ENCODE data around the gene SUCO. TPM values are rescaled to one million over a fixed set of nuclear protein-coding genes. Genes with fewer than 3 reads are reported as not detected.
"Not testable (repeated sequence)": the region's sequence is repeated elsewhere in the genome, so short reads cannot be mapped to it uniquely, and the experiment has no call there.

SUCO gene
- total RNA-seq, 2 donors from 2014 or later: 62.2 TPM

DNA sequence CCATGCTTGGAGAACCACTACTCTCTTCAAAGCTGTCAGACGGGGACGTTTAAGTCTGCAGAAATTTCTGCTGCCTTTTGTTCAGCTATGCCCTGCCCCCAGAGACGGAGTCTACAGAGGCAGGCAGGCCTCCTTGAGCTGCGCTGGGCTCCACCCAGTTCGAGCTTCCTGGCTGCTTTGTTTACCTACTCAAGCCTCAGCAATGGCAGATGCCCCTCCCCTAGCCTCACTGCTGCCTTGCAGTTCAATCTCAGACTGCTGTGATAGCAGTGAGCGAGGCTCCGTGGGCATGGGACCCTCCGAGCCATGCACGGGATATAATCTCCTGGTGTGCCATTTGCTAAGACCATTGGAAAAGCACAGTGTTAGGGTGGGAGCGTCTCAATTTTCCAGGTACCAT, 63.8 kb downstream of the SUCO start:
- peaks cover 49% of the 10 kb centered on the region for H3K9me3 ChIP-seq (ENCODE audit: control insufficient read depth, low read length)
- 81 to 100% methylated on average over 2 to 10 of the region's 10 CpGs for WGBS, 2 experiments (ENCODE audit: insufficient coverage in 1 of 2, insufficient read length in 1 of 2)
- H3K9ac ChIP-seq (ENCODE audit: extremely low read depth, low read length, poor library complexity, severe bottlenecking); H3K27me3 ChIP-seq (ENCODE audit: control insufficient read depth, insufficient read depth, low read length, poor library complexity, severe bottlenecking); H3K4me3 Mint-ChIP-seq; H3K4me1 ChIP-seq (ENCODE audit: control insufficient read depth, insufficient read depth, low read length); H3K27me3 Mint-ChIP-seq (ENCODE audit: insufficient read depth); H3K27ac ChIP-seq (ENCODE audit: low read depth, low read length); H3K27ac Mint-ChIP-seq; H3K4me1 Mint-ChIP-seq; DNase-seq; H3K4me3 ChIP-seq (ENCODE audit: low read length): not testable (repeated sequence)
- H3K36me3 ChIP-seq (ENCODE audit: control insufficient read depth, insufficient read depth, low read length): peaks cover 63% of the 10 kb centered on the region
- H3K9me3 Mint-ChIP-seq: peaks cover 59% of the 10 kb centered on the region
- peaks cover 80% of the 10 kb centered on the region for H3K36me3 Mint-ChIP-seq (ENCODE audit: low read depth)

DNA sequence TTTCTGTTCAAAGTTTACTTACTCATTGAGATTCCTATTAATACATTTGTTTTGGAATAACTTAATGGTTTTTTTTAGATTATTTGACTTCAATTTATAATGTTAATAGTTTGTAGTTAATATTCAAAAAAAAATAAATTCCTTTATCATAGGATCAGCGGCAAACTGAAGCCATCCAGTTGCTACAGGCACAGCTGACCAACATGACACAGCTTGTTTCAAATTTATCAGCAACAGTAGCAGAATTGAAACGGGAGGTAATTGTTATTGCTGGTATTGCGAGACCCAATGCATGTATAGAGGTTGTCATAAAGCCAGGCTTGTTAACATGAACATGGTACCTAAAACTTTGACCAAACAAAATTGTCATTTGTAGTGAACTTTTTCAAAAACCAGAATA, 67.0 kb downstream of the SUCO start:
- Mint-ChIP-seq H3K27me3 (ENCODE audit: insufficient read depth) (no peaks in the 10 kb centered on the region), H3K4me3 (no peak overlapping the region), H3K36me3 (ENCODE audit: low read depth) (peaks cover 56% of the 10 kb centered on the region), H3K27ac (no peak overlapping the region), H3K9me3 (peaks cover 37% of the 10 kb centered on the region), H3K4me1 (peaks cover 19% of the 10 kb centered on the region)
- Histone ChIP-seq H3K4me1 (ENCODE audit: control insufficient read depth, insufficient read depth, low read length) (peaks cover 4% of the 10 kb centered on the region), H3K36me3 (ENCODE audit: control insufficient read depth, insufficient read depth, low read length) (peaks cover 85% of the 10 kb centered on the region), H3K27ac (ENCODE audit: low read depth, low read length) (no peak overlapping the region), H3K9me3 (ENCODE audit: control insufficient read depth, low read length) (peaks cover 45% of the 10 kb centered on the region), H3K9ac (ENCODE audit: extremely low read depth, low read length, poor library complexity, severe bottlenecking) (no peak overlapping the region), H3K4me3 (ENCODE audit: low read length) (no peak overlapping the region), H3K27me3 (ENCODE audit: control insufficient read depth, insufficient read depth, low read length, poor library complexity, severe bottlenecking) (no peaks in the 10 kb centered on the region)
- TF ChIP-seq, protein P1, sequence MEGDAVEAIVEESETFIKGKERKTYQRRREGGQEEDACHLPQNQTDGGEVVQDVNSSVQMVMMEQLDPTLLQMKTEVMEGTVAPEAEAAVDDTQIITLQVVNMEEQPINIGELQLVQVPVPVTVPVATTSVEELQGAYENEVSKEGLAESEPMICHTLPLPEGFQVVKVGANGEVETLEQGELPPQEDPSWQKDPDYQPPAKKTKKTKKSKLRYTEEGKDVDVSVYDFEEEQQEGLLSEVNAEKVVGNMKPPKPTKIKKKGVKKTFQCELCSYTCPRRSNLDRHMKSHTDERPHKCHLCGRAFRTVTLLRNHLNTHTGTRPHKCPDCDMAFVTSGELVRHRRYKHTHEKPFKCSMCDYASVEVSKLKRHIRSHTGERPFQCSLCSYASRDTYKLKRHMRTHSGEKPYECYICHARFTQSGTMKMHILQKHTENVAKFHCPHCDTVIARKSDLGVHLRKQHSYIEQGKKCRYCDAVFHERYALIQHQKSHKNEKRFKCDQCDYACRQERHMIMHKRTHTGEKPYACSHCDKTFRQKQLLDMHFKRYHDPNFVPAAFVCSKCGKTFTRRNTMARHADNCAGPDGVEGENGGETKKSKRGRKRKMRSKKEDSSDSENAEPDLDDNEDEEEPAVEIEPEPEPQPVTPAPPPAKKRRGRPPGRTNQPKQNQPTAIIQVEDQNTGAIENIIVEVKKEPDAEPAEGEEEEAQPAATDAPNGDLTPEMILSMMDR (conservative IDR thresholded peaks at IDR 0.05): no peak
- 93 to 100% methylated on average over 2 to 3 of the region's 3 CpGs for WGBS, 2 experiments (ENCODE audit: insufficient coverage in 1 of 2, insufficient read length in 1 of 2)
- no peak for DNase-seq

DNA sequence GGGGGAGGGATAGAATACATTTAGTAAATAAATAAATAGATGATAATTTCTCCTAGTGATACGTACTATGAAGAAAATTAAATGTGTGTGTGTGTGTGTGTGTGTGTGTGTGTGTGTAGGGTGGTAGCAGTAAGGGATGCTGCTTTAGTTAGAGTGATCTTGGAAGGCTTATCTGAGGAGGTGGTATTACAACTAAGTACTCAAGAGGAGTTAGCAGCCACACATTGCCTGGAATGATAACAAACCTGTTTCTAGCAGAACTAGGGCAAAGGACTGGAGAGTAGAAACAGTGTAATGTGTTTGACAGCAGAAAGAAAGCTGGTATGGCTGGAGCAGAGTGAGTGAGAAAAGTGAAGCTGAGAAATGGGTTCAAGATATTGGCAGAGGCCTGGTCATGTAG, 67.7 kb downstream of the SUCO start:
- H3K36me3 ChIP-seq (ENCODE audit: control insufficient read depth, insufficient read depth, low read length): peaks cover 92% of the 10 kb centered on the region
- Mint-ChIP-seq H3K9me3 (peaks cover 30% of the 10 kb centered on the region), H3K4me3 (no peak overlapping the region), H3K36me3 (ENCODE audit: low read depth) (peaks cover 51% of the 10 kb centered on the region), H3K27me3 (ENCODE audit: insufficient read depth) (no peaks in the 10 kb centered on the region), H3K4me1 (peaks cover 19% of the 10 kb centered on the region), H3K27ac (no peak overlapping the region)
- H3K4me3 ChIP-seq (ENCODE audit: low read length): peak overlapping the region; percentile 13
- H3K9ac ChIP-seq (ENCODE audit: extremely low read depth, low read length, poor library complexity, severe bottlenecking): no peak overlapping the region
- peaks cover 4% of the 10 kb centered on the region for H3K4me1 ChIP-seq (ENCODE audit: control insufficient read depth, insufficient read depth, low read length)
- peaks cover 40% of the 10 kb centered on the region for H3K9me3 ChIP-seq (ENCODE audit: control insufficient read depth, low read length)
- H3K27ac ChIP-seq (ENCODE audit: low read depth, low read length): no peak overlapping the region
- no peaks in the 10 kb centered on the region for H3K27me3 ChIP-seq (ENCODE audit: control insufficient read depth, insufficient read depth, low read length, poor library complexity, severe bottlenecking)
- TF ChIP-seq, protein P1 (conservative IDR thresholded peaks at IDR 0.05): no peak
- WGBS, 2 experiments (ENCODE audit: insufficient coverage in 1 of 2, insufficient read length in 1 of 2): 92% methylated on average over 1 of the region's 1 CpG; no CpG with 5 or more reads in 1 of the 2 experiments
- no peak for DNase-seq

DNA sequence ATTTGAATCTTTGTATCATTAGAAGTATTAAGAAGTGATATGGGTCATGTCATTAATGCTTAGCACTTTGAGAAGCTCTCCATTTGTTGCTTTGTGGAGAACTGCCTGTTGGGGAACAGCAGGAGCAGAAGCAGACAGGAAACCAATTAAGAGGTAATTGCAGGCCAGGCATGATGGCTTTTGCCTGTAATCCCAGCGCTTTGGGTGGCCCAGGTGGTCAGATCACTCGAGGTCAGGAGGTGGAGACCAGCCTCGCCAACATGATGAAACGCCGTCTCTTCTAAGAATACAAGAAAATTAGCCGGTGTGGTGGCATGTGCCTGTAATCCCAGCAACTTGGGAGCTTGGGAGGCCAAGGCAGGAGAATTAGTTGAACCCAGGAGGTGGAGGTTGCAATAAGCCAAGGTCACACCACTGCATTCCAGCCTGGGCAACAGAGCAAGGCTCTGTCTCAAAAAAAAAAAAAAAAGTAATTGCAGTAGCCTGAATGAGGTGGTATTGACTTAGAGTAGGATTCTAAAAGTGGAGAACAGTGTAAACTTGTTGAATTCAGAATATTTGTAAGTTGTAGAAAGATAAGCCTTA, 68.2 kb downstream of the SUCO start:
- peaks cover 89% of the 10 kb centered on the region for H3K36me3 ChIP-seq (ENCODE audit: control insufficient read depth, insufficient read depth, low read length)
- H3K4me3 ChIP-seq (ENCODE audit: low read length): peak overlapping the region; percentile 13
- H3K27me3 ChIP-seq (ENCODE audit: control insufficient read depth, insufficient read depth, low read length, poor library complexity, severe bottlenecking): no peaks in the 10 kb centered on the region
- peaks cover 45% of the 10 kb centered on the region for H3K36me3 Mint-ChIP-seq (ENCODE audit: low read depth)
- whole genome bisulfite sequencing, 2 experiments (ENCODE audit: insufficient coverage in 1 of 2, insufficient read length in 1 of 2): 96 to 100% methylated on average over 6 of the region's 6 CpGs
- H3K27me3 Mint-ChIP-seq (ENCODE audit: insufficient read depth): no peaks in the 10 kb centered on the region
- H3K4me1 Mint-ChIP-seq: peaks cover 19% of the 10 kb centered on the region
- H3K4me1 ChIP-seq (ENCODE audit: control insufficient read depth, insufficient read depth, low read length): peaks cover 4% of the 10 kb centered on the region
- no peak overlapping the region for H3K4me3 Mint-ChIP-seq
- no peak overlapping the region for H3K27ac Mint-ChIP-seq
- DNase-seq: no peak
- H3K9me3 Mint-ChIP-seq: peaks cover 25% of the 10 kb centered on the region
- TF ChIP-seq, protein P1 (conservative IDR thresholded peaks at IDR 0.05): no peak
- peaks cover 34% of the 10 kb centered on the region for H3K9me3 ChIP-seq (ENCODE audit: control insufficient read depth, low read length)
- H3K27ac ChIP-seq (ENCODE audit: low read depth, low read length): no peak overlapping the region
- H3K9ac ChIP-seq (ENCODE audit: extremely low read depth, low read length, poor library complexity, severe bottlenecking): no peak overlapping the region

All from endodermal cell (in vitro differentiated cells).